ENCODE measurements around the gene REN.

- TF ChIP-seq MBD1 (CRISPR knock-in tag; IDR thresholded peaks at IDR 0.05) (no peak), RB1 (IDR thresholded peaks at IDR 0.05; ENCODE audit: low read depth) (no peak), RAD21 (CRISPR knock-in tag; conservative IDR thresholded peaks at IDR 0.05 in 1 of 2, IDR thresholded peaks at IDR 0.05 in 1 of 2) (no peak), RBM17 (IDR thresholded peaks at IDR 0.05; ENCODE audit: borderline replicate concordance, low read depth, low read length) (no peak), MXI1 (IDR thresholded peaks at IDR 0.05; ENCODE audit: low read depth, low read length) (no peak), FOXA1 (IDR thresholded peaks at IDR 0.05; ENCODE audit: borderline replicate concordance) (no peak), ZNF274 (IDR thresholded peaks at IDR 0.05; ENCODE audit: borderline replicate concordance, low read depth, low read length) (no peak), SMAD4 (CRISPR knock-in tag; conservative IDR thresholded peaks at IDR 0.05) (no peak), HMG20A (CRISPR knock-in tag; conservative IDR thresholded peaks at IDR 0.05) (no peak), ZNF253 (CRISPR knock-in tag; conservative IDR thresholded peaks at IDR 0.05) (no peak)
- TF ChIP-seq, protein P1, sequence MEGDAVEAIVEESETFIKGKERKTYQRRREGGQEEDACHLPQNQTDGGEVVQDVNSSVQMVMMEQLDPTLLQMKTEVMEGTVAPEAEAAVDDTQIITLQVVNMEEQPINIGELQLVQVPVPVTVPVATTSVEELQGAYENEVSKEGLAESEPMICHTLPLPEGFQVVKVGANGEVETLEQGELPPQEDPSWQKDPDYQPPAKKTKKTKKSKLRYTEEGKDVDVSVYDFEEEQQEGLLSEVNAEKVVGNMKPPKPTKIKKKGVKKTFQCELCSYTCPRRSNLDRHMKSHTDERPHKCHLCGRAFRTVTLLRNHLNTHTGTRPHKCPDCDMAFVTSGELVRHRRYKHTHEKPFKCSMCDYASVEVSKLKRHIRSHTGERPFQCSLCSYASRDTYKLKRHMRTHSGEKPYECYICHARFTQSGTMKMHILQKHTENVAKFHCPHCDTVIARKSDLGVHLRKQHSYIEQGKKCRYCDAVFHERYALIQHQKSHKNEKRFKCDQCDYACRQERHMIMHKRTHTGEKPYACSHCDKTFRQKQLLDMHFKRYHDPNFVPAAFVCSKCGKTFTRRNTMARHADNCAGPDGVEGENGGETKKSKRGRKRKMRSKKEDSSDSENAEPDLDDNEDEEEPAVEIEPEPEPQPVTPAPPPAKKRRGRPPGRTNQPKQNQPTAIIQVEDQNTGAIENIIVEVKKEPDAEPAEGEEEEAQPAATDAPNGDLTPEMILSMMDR (IDR thresholded peaks at IDR 0.05 in 2 of 3, conservative IDR thresholded peaks at IDR 0.05 in 1 of 3; ENCODE audit: insufficient read depth in 2 of 3, low read depth in 1 of 3, low read length in 3 of 3): no peak
Measured at GRCh38 chr1:204126956-204127355, 39.2 kb downstream of the REN start.

Measured in K562 (cell line).